Measurements from ENCODE around the gene PIP5KL1.

Gene PIP5KL1

DNA sequence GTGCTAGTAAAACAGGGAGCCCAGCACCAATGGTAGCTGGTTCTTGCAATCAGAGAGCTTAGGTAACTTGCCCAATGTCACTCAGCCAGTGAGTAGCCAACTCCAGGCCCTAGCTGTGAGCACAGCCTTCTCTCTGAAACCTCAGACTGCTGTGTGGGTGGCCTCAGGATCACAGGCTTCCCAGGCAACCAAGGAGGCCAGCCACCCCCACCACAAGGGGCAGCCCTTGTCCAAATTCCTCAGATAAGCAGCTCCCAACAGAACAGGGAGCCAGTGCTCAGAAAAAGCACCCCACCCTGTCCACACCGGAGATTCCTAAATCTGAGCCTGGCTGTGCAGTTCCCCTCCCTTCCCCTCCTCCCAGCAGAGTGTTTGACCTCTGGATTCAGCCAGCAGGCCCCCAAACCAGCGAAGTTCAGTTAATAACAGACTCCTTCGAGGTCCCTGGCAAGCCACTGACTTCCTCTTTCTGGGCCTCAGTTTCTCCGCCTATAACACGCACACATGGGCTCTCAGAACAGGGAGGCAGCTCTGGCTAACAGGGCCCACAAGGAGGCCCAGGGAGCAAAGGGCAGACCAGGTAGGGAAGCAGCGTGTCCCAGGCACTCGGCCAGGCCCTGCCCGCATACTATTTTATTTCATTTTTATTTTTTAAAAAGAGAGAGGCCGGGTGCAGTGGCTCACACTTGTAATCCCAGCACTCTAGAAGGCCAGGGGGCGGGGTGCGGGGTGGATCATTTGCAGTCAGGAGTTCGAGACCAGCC lies 47.5 kb upstream of the PIP5KL1 start:
- no peak for TF ChIP-seq FOXM1 (IDR thresholded peaks at IDR 0.05; ENCODE audit: borderline replicate concordance, low read depth)
- TF ChIP-seq NFIC (IDR thresholded peaks at IDR 0.05) = no peak
- no peak for TF ChIP-seq CREB1 (IDR thresholded peaks at IDR 0.05; ENCODE audit: low read depth)
- TF ChIP-seq TAF1 (IDR thresholded peaks at IDR 0.05; ENCODE audit: low read depth) = no peak
- TF ChIP-seq EGR1 (IDR thresholded peaks at IDR 0.05) = no peak
- TF ChIP-seq, protein P1, sequence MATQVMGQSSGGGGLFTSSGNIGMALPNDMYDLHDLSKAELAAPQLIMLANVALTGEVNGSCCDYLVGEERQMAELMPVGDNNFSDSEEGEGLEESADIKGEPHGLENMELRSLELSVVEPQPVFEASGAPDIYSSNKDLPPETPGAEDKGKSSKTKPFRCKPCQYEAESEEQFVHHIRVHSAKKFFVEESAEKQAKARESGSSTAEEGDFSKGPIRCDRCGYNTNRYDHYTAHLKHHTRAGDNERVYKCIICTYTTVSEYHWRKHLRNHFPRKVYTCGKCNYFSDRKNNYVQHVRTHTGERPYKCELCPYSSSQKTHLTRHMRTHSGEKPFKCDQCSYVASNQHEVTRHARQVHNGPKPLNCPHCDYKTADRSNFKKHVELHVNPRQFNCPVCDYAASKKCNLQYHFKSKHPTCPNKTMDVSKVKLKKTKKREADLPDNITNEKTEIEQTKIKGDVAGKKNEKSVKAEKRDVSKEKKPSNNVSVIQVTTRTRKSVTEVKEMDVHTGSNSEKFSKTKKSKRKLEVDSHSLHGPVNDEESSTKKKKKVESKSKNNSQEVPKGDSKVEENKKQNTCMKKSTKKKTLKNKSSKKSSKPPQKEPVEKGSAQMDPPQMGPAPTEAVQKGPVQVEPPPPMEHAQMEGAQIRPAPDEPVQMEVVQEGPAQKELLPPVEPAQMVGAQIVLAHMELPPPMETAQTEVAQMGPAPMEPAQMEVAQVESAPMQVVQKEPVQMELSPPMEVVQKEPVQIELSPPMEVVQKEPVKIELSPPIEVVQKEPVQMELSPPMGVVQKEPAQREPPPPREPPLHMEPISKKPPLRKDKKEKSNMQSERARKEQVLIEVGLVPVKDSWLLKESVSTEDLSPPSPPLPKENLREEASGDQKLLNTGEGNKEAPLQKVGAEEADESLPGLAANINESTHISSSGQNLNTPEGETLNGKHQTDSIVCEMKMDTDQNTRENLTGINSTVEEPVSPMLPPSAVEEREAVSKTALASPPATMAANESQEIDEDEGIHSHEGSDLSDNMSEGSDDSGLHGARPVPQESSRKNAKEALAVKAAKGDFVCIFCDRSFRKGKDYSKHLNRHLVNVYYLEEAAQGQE (IDR thresholded peaks at IDR 0.05; ENCODE audit: low read depth) = no peak
- no peak for TF ChIP-seq TCF12 (IDR thresholded peaks at IDR 0.05; ENCODE audit: low read depth)
- no peak for TF ChIP-seq YY1 (IDR thresholded peaks at IDR 0.05; ENCODE audit: low read depth)
- TF ChIP-seq, protein P2, sequence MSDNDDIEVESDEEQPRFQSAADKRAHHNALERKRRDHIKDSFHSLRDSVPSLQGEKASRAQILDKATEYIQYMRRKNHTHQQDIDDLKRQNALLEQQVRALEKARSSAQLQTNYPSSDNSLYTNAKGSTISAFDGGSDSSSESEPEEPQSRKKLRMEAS (IDR thresholded peaks at IDR 0.05) = no peak
- no peak for TF ChIP-seq ZBTB7A (IDR thresholded peaks at IDR 0.05; ENCODE audit: low read depth)
- TF ChIP-seq RAD21 (IDR thresholded peaks at IDR 0.05; ENCODE audit: low read depth) = no peak
- no peak for TF ChIP-seq CEBPB (IDR thresholded peaks at IDR 0.05)
- no peak for TF ChIP-seq EP300 (IDR thresholded peaks at IDR 0.05; ENCODE audit: borderline replicate concordance)
- no peak for TF ChIP-seq TEAD4 (IDR thresholded peaks at IDR 0.05)
- TF ChIP-seq, protein P3, sequence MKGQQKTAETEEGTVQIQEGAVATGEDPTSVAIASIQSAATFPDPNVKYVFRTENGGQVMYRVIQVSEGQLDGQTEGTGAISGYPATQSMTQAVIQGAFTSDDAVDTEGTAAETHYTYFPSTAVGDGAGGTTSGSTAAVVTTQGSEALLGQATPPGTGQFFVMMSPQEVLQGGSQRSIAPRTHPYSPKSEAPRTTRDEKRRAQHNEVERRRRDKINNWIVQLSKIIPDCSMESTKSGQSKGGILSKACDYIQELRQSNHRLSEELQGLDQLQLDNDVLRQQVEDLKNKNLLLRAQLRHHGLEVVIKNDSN (IDR thresholded peaks at IDR 0.05) = no peak

DNA sequence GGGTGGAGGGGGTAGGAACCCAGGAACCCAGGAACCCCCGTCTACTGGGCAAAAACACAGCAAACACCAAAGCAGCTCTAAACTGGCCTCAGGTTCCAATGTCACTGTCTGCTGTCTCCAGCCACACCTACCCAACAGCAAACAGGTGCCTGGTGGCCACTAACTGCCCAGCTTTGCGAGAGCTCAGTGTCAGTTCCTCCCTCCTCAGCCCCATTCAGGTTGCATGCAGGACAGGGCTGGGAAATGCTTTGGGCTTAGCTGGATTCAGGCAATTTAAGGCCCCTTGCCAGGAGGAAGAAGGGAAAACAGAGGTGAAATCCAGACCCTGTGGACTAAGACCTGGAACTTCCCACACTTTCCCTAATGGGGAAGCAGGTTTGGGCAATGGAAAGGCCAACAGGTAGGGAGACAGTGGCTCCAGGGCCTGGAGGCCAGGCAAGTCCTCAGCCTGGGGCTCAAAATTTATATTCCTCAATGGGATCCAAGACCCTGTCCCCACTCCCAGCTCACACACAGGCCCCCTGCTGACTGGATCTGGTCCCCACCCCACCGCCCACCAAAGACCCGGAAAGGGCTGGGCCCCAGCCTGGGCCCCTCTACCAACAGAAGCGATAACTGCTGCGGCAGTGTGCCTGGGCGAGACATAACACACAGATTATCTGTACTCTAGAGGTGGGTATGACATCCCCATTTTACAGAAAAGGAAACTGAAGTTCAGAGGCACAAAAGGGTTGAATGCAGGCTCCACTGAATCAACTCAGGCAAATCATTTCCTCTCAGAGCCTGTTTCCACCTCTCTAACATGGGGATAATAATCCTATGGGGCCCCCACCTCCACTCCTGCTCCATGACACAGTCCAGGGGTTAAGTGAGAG lies 46.7 kb upstream of the PIP5KL1 start:
- TF ChIP-seq CREB1 (IDR thresholded peaks at IDR 0.05; ENCODE audit: low read depth) (no peak), ZBTB7A (IDR thresholded peaks at IDR 0.05; ENCODE audit: low read depth) (no peak), FOXM1 (IDR thresholded peaks at IDR 0.05; ENCODE audit: borderline replicate concordance, low read depth) (no peak), YY1 (IDR thresholded peaks at IDR 0.05; ENCODE audit: low read depth) (no peak)
- TF ChIP-seq, protein P1 (IDR thresholded peaks at IDR 0.05; ENCODE audit: low read depth) = no peak
- TF ChIP-seq, protein P2 (IDR thresholded peaks at IDR 0.05) = no peak

DNA sequence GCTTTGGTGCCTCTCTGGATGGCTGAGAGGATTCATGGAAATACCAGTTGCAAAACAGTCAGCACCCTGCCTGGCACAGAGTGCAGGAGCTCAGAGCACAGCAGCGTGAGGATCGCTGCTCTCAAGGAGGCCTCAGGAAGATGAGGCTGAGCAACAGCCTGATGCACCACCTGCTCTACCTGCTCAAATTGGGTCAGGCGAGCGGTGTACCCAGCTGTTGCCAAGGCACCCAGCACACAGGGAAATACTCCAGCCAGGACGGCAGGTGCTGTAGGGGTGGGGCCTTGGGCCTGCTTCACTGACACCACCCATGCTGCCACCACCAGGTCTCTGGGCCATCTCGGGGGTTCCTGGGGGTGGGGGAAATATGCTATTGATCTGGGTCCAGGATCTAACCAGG lies 45.9 kb upstream of the PIP5KL1 start:
- TF ChIP-seq EP300 (IDR thresholded peaks at IDR 0.05; ENCODE audit: borderline replicate concordance) = no peak
- no peak for TF ChIP-seq ZBTB7A (IDR thresholded peaks at IDR 0.05; ENCODE audit: low read depth)
- no peak for TF ChIP-seq RAD21 (IDR thresholded peaks at IDR 0.05; ENCODE audit: low read depth)

DNA sequence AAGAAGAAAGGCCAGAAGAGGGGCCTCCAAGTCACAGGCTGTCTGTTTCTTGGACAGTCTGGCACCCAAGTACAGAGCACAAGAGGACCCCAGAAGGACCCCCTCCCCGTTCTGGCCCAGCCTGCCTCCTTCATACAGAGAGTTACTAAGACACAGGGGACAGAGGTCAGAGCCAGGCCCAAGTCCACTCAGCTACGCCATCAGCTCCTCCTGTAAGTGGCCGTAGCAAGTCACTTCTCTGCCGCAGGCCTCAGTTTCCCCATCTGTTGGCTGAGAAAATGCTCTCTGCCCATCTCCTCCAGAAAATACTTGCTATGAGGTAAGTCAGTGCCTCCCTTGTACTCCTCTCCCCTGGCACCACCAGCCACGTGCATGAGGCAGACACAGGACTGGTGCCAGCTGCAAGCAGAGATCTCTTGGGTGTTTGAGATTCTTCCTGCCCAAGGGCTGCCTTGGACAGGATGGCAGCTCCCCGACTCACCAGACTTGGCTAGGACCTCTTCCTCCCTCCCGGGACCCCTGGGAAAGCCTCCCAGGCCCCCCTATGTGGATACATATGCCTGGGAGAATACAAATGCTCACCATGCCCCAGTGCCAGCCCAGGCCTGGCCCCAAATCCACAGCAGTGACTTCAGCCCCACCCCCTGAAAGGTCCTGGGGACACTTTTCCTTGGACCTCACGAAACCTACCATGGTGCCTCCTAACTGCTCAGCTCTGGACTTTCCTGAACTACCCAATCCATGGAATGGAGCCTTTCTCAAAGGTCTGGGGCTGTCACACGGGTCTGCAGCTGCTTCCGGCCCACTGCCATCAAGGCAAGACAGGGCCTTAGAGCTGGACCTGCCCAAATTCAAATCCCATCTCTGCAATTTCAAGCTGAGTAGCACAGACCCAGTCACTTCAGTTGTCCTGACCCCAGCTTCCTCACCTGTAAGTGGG lies 45.1 kb upstream of the PIP5KL1 start:
- TF ChIP-seq TAF1 (IDR thresholded peaks at IDR 0.05; ENCODE audit: low read depth) (no peak), NFIC (IDR thresholded peaks at IDR 0.05) (no peak), EP300 (IDR thresholded peaks at IDR 0.05; ENCODE audit: borderline replicate concordance) (no peak), FOXM1 (IDR thresholded peaks at IDR 0.05; ENCODE audit: borderline replicate concordance, low read depth) (no peak), ZBTB7A (IDR thresholded peaks at IDR 0.05; ENCODE audit: low read depth) (no peak), YY1 (IDR thresholded peaks at IDR 0.05; ENCODE audit: low read depth) (no peak), TEAD4 (IDR thresholded peaks at IDR 0.05) (no peak), CEBPB (IDR thresholded peaks at IDR 0.05) (no peak), RAD21 (IDR thresholded peaks at IDR 0.05; ENCODE audit: low read depth) (no peak), EGR1 (IDR thresholded peaks at IDR 0.05) (no peak)
- TF ChIP-seq, protein P1 (IDR thresholded peaks at IDR 0.05; ENCODE audit: low read depth) = no peak
- TF ChIP-seq, protein P3 (IDR thresholded peaks at IDR 0.05) = no peak
